Mesendoderm (in vitro differentiated cells): ENCODE results near the gene ANKRD50.

Experiments used
- DNase-seq: peaks from one replicate; pipeline ENCODE4 v3.0.0; 2013
- H2AK5ac ChIP-seq: 2 replicates; pipeline ENCODE4 v1.6.1; 2013; ENCODE audit warnings: low read length, inconsistent platforms
- H2BK120ac ChIP-seq: 2 replicates; pipeline ENCODE4 v1.6.1; 2013; ENCODE audit warnings: low read depth, mild to moderate bottlenecking, low read length, moderate library complexity, mixed read lengths
- H2BK15ac ChIP-seq: replicated peaks from 2 replicates; pipeline ENCODE4 v1.6.1; 2013; ENCODE audit warnings: low read depth, mild to moderate bottlenecking, moderate library complexity
- H2BK5ac ChIP-seq: 2 replicates; pipeline ENCODE4 v1.6.1; 2013; ENCODE audit warnings: low read length, inconsistent platforms
- H3K18ac ChIP-seq: 2 replicates; pipeline ENCODE4 v1.6.1; 2013; ENCODE audit warnings: mild to moderate bottlenecking, low read length, mixed read lengths
- H3K23ac ChIP-seq: one replicate; pipeline ENCODE4 v1.6.1; 2013; ENCODE audit warnings: low read length
- H3K27ac ChIP-seq: 2 replicates; pipeline ENCODE4 v1.5.1; 2013; ENCODE audit warnings: low read depth, mild to moderate bottlenecking, inconsistent platforms, low read length, moderate library complexity
- H3K27me3 ChIP-seq: 2 replicates; pipeline ENCODE4 v1.6.1; 2013; ENCODE audit warnings: low read length, control low read depth, mild to moderate bottlenecking, inconsistent platforms; ENCODE audit not compliant: insufficient read depth, poor library complexity
- H3K36me3 ChIP-seq: 2 replicates; pipeline ENCODE4 v1.6.1; 2013; ENCODE audit warnings: low read length, inconsistent platforms; ENCODE audit not compliant: control insufficient read depth, insufficient read depth
- H3K4ac ChIP-seq: one replicate; pipeline ENCODE4 v1.6.1; 2013; ENCODE audit warnings: low read depth, mild to moderate bottlenecking, low read length, moderate library complexity
- H3K4me1 ChIP-seq: 2 replicates; pipeline ENCODE4 v1.6.1; 2013; ENCODE audit warnings: low read depth, low read length, inconsistent platforms; ENCODE audit not compliant: control insufficient read depth
- H3K4me2 ChIP-seq: 2 replicates; pipeline ENCODE4 v1.6.1; 2013; ENCODE audit warnings: low read length
- H3K4me3 ChIP-seq: 2 replicates; pipeline ENCODE4 v1.5.1; 2013; ENCODE audit warnings: mild to moderate bottlenecking, low read length
- H3K56ac ChIP-seq: one replicate; pipeline ENCODE4 v1.6.1; 2013; ENCODE audit warnings: low read length
- H3K79me1 ChIP-seq: 2 replicates; pipeline ENCODE4 v1.6.1; 2013; ENCODE audit warnings: low read length, inconsistent platforms
- H3K79me2 ChIP-seq: 2 replicates; pipeline ENCODE4 v1.6.1; 2013; ENCODE audit warnings: mild to moderate bottlenecking, low read length; ENCODE audit not compliant: control insufficient read depth, insufficient read depth
- H3K9ac ChIP-seq: 2 replicates; pipeline ENCODE4 v1.6.1; 2013; ENCODE audit warnings: low read length, inconsistent platforms
- H4K5ac ChIP-seq: one replicate; pipeline ENCODE4 v1.6.1; 2013; ENCODE audit warnings: low read length
- H4K8ac ChIP-seq: one replicate; pipeline ENCODE4 v1.6.1; 2013; ENCODE audit warnings: low read depth, mild to moderate bottlenecking, control low read depth, low read length, moderate library complexity
- WGBS: extraction: QIAGEN DNeasy Blood & Tissue Kit; methylation state at CpG from one replicate; pipeline ENCODE4 v1.1.7; 2013; ENCODE audit warnings: low lambda C conversion rate, missing lambda C conversion rate; ENCODE audit not compliant: insufficient coverage; ENCODE audit errors: extremely low coverage; 5-methylcytosine and 5-hydroxymethylcytosine counted together

ANKRD50 gene

GRCh38 chr4:124640022-124640730 is 72.4 kb downstream of the ANKRD50 start:
- H4K5ac ChIP-seq, result no peak overlapping the region
- H3K23ac ChIP-seq, result no peak overlapping the region
- H3K56ac ChIP-seq, result no peak overlapping the region
- no peaks in the 10 kb centered on the region for H3K79me1 ChIP-seq
- H3K4me1 ChIP-seq, result no peaks in the 10 kb centered on the region
- no peaks in the 10 kb centered on the region for H3K79me2 ChIP-seq
- no peak overlapping the region for H2AK5ac ChIP-seq
- H3K36me3 ChIP-seq, result no peaks in the 10 kb centered on the region
- H3K27ac ChIP-seq, result no peak overlapping the region
- no peak overlapping the region for H3K18ac ChIP-seq
- no peak overlapping the region for H2BK15ac ChIP-seq
- no peak overlapping the region for H2BK5ac ChIP-seq
- H3K4me3 ChIP-seq, result no peak overlapping the region
- no peak overlapping the region for H3K4me2 ChIP-seq
- H3K9ac ChIP-seq, result no peak overlapping the region
- WGBS, result no CpG with 5 or more reads among the region's 3 CpGs
- DNase-seq, result peak; percentile 59
- H4K8ac ChIP-seq, result no peak overlapping the region
- H3K27me3 ChIP-seq, result no peaks in the 10 kb centered on the region
- H3K4ac ChIP-seq, result no peak overlapping the region
- no peak overlapping the region for H2BK120ac ChIP-seq

- no CpG with 5 or more reads among the region's 2 CpGs for WGBS
- Histone ChIP-seq H3K56ac (no peak overlapping the region), H3K27me3 (no peaks in the 10 kb centered on the region), H3K36me3 (no peaks in the 10 kb centered on the region), H2AK5ac (no peak overlapping the region), H2BK15ac (no peak overlapping the region), H4K5ac (no peak overlapping the region), H2BK120ac (no peak overlapping the region), H2BK5ac (no peak overlapping the region), H3K79me2 (no peaks in the 10 kb centered on the region), H3K79me1 (no peaks in the 10 kb centered on the region), H3K4me2 (no peak overlapping the region), H3K9ac (no peak overlapping the region), H3K4me1 (no peaks in the 10 kb centered on the region), H3K4me3 (no peak overlapping the region), H3K23ac (no peak overlapping the region), H4K8ac (no peak overlapping the region), H3K4ac (no peak overlapping the region), H3K27ac (peak overlapping the region; percentile 49), H3K18ac (no peak overlapping the region)
- DNase-seq, result no peak
Observed at GRCh38 chr4:124637321-124637720, 75.2 kb downstream of the ANKRD50 start.

GRCh38 chr4:124636788-124637187 is 75.7 kb downstream of the ANKRD50 start:
- H3K4me1 ChIP-seq, result peaks cover 2% of the 10 kb centered on the region
- peak overlapping the region; percentile 35 for H3K27ac ChIP-seq
- no peaks in the 10 kb centered on the region for H3K79me1 ChIP-seq
- H3K9ac ChIP-seq, result no peak overlapping the region
- peak; percentile 98 for DNase-seq
- H3K36me3 ChIP-seq, result no peaks in the 10 kb centered on the region
- H3K79me2 ChIP-seq, result no peaks in the 10 kb centered on the region
- no CpG with 5 or more reads among the region's 1 CpG for WGBS
- H3K56ac ChIP-seq, result no peak overlapping the region
- no peak overlapping the region for H3K18ac ChIP-seq
- no peaks in the 10 kb centered on the region for H3K27me3 ChIP-seq
- H3K4me2 ChIP-seq, result no peak overlapping the region
- H2AK5ac ChIP-seq, result no peak overlapping the region
- H2BK5ac ChIP-seq, result no peak overlapping the region
- H2BK15ac ChIP-seq, result no peak overlapping the region
- H3K4me3 ChIP-seq, result no peak overlapping the region
- H4K5ac ChIP-seq, result no peak overlapping the region
- H4K8ac ChIP-seq, result no peak overlapping the region
- no peak overlapping the region for H2BK120ac ChIP-seq
- H3K4ac ChIP-seq, result no peak overlapping the region
- no peak overlapping the region for H3K23ac ChIP-seq

- Histone ChIP-seq H2BK5ac (no peak overlapping the region), H2BK15ac (no peak overlapping the region), H3K79me1 (no peaks in the 10 kb centered on the region), H3K4me3 (no peak overlapping the region), H4K8ac (no peak overlapping the region), H3K4me1 (peaks cover 2% of the 10 kb centered on the region), H3K9ac (no peak overlapping the region), H3K27ac (peak overlapping the region; percentile 40), H3K4me2 (no peak overlapping the region), H3K27me3 (no peaks in the 10 kb centered on the region), H3K56ac (no peak overlapping the region), H2BK120ac (no peak overlapping the region), H3K79me2 (no peaks in the 10 kb centered on the region), H3K36me3 (no peaks in the 10 kb centered on the region), H3K23ac (no peak overlapping the region), H2AK5ac (no peak overlapping the region), H4K5ac (no peak overlapping the region), H3K18ac (peak overlapping the region; percentile 8), H3K4ac (no peak overlapping the region)
- no CpG with 5 or more reads among the region's 4 CpGs for WGBS
- DNase-seq, result peak; percentile 88
Observed at GRCh38 chr4:124635331-124635730, 77.2 kb downstream of the ANKRD50 start.

DNA sequence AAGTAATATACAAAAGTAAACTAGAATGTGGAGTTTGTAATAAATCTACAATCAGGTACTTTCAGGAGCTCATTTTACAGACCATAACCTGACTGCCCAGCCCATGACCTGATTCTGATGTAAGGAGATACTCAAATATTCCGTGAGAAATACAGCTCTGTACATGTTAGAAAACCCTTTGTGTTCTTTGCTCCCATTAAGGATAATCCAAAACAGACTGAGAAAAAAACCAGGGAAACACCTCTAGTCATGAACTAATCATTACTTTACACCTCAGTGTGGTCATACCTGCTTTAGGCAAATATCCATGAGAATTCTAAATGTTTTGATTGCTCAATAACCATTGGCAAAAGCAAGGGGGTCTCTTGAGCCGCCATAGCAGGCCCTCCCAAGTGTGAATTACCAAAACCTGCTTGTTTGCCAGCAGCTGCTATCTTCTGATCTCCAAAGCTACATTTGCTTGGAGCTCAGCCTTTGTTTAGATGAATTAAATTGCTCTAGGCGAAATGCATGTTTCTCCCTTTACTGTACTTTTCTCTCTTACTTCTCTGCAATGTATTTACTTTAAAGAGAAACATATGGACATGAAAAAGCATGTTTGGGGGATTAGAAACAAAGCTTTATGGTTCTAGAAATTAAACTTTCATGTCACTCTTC is 79.1 kb downstream of the ANKRD50 start:
- Histone ChIP-seq H3K56ac (peak overlapping the region; percentile 27), H3K27ac (no peak overlapping the region), H4K8ac (no peak overlapping the region), H2BK5ac (no peak overlapping the region), H3K18ac (peak overlapping the region; percentile 96), H3K9ac (no peak overlapping the region), H2AK5ac (no peak overlapping the region), H3K79me1 (no peaks in the 10 kb centered on the region), H3K79me2 (no peaks in the 10 kb centered on the region), H3K27me3 (no peaks in the 10 kb centered on the region), H2BK120ac (no peak overlapping the region), H3K4me3 (no peak overlapping the region), H3K4me1 (peaks cover 2% of the 10 kb centered on the region), H3K4me2 (no peak overlapping the region), H3K23ac (no peak overlapping the region), H2BK15ac (peak overlapping the region; percentile 96), H3K4ac (no peak overlapping the region), H3K36me3 (no peaks in the 10 kb centered on the region), H4K5ac (no peak overlapping the region)
- peak; percentile 46 for DNase-seq
- no CpG with 5 or more reads among the region's 3 CpGs for WGBS
